KMS-11 (cell line): ENCODE data around the gene MAP1LC3A.

ENCODE experiments used
- H2AFZ ChIP-seq: fragments of 200-600 bp; sonication (generic); 2 replicates; pipeline ENCODE4 v1.6.1; 2016; ENCODE audit warnings: antibody characterized with exemption, mixed run types, low read depth
- H3K27ac ChIP-seq: fragments of 200-600 bp; sonication (generic); 2 replicates; pipeline ENCODE4 v1.6.1; 2016; ENCODE audit warnings: mild to moderate bottlenecking, mixed run types
- H3K27me3 ChIP-seq: fragments of 200-600 bp; sonication (generic); 2 replicates; pipeline ENCODE4 v1.6.1; 2017; ENCODE audit warnings: mild to moderate bottlenecking, low read depth, mixed run types, moderate library complexity; ENCODE audit not compliant: insufficient read depth
- H3K36me3 ChIP-seq: fragments of 200-600 bp; sonication (generic); 2 replicates; pipeline ENCODE4 v1.6.1; 2017; ENCODE audit warnings: mild to moderate bottlenecking, mixed run types; ENCODE audit not compliant: insufficient read depth
- H3K4me1 ChIP-seq: fragments of 200-600 bp; sonication (generic); 2 replicates; pipeline ENCODE4 v1.6.1; 2016; ENCODE audit warnings: mild to moderate bottlenecking, low read depth, mixed run types; ENCODE audit not compliant: poor library complexity, severe bottlenecking
- H3K4me2 ChIP-seq: fragments of 200-600 bp; sonication (generic); 2 replicates; pipeline ENCODE4 v1.7.0; 2016; ENCODE audit warnings: mild to moderate bottlenecking, mixed run types
- H3K4me3 ChIP-seq: fragments of 200-600 bp; sonication (generic); IDR thresholded peaks from 2 replicates; pipeline ENCODE4 v1.6.1; 2017; ENCODE audit warnings: low read depth, low read length, mixed read lengths; ENCODE audit not compliant: insufficient read depth
- H3K79me2 ChIP-seq: fragments of 200-600 bp; sonication (generic); 2 replicates; pipeline ENCODE4 v1.6.1; 2016; ENCODE audit warnings: low read depth, mixed run types; ENCODE audit not compliant: insufficient read depth
- H3K9ac ChIP-seq: fragments of 200-600 bp; sonication (generic); 2 replicates; pipeline ENCODE4 v1.6.1; 2016; ENCODE audit warnings: mild to moderate bottlenecking, mixed run types
- H4K20me1 ChIP-seq: fragments of 200-600 bp; sonication (generic); 2 replicates; pipeline ENCODE4 v1.6.1; 2016; ENCODE audit warnings: mild to moderate bottlenecking, mixed run types; ENCODE audit not compliant: insufficient read depth
- CTCF ChIP-seq: fragments of 200-600 bp; sonication (generic); conservative IDR thresholded peaks from 2 replicates; pipeline ENCODE4 v1.6.1; 2017; ENCODE audit warnings: low read depth, mild to moderate bottlenecking, antibody characterized with exemption, low read length, moderate library complexity, mixed read lengths

Gene MAP1LC3A

GRCh38 chr20:34581341-34582184 is 23.0 kb downstream of the MAP1LC3A start:
- peak overlapping the region; percentile 1; the same call in 1 of the 2 replicates for H3K4me2 ChIP-seq
- no peaks in the 10 kb centered on the region for H3K27me3 ChIP-seq
- TF ChIP-seq CTCF, result no peak
- H2AFZ ChIP-seq, result no peak overlapping the region
- no peaks in the 10 kb centered on the region for H3K79me2 ChIP-seq
- peaks cover 34% of the 10 kb centered on the region for H3K4me1 ChIP-seq
- H3K36me3 ChIP-seq, result no peaks in the 10 kb centered on the region
- H3K4me3 ChIP-seq, result no peak overlapping the region
- no peak overlapping the region for H3K9ac ChIP-seq
- H3K27ac ChIP-seq, result peak overlapping the region; percentile 2; the same call in 1 of the 2 replicates
- no peaks in the 10 kb centered on the region for H4K20me1 ChIP-seq

GRCh38 chr20:34582221-34582620 is 23.7 kb downstream of the MAP1LC3A start:
- no peak overlapping the region for H2AFZ ChIP-seq
- no peaks in the 10 kb centered on the region for H3K36me3 ChIP-seq
- no peaks in the 10 kb centered on the region for H3K79me2 ChIP-seq
- H3K9ac ChIP-seq, result no peak overlapping the region
- H3K4me2 ChIP-seq, result peak overlapping the region; percentile 1; the same call in 1 of the 2 replicates
- H4K20me1 ChIP-seq, result no peaks in the 10 kb centered on the region
- no peaks in the 10 kb centered on the region for H3K27me3 ChIP-seq
- H3K27ac ChIP-seq, result peak overlapping the region; percentile 2; the same call in 1 of the 2 replicates
- H3K4me1 ChIP-seq, result peaks cover 34% of the 10 kb centered on the region
- no peak for TF ChIP-seq CTCF
- H3K4me3 ChIP-seq, result no peak overlapping the region

DNA sequence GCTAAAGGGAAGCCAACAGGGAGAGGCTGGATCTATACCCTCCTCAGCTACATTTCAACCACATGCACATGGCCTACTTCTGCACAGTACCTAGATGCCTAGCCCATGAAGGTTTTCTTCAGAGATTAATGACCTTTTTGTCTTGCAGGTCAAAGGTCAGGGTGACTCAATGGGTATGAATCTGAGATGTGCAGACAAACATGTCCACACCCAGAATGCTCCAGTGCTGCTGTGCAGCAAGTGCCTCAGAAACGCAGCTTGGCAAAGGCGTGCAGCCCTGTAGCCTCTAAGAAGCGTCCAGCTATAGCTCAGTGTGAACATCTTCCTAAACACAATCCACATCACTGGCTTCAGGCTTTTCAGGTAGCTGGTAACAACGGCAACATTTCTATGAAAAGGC is 24.4 kb downstream of the MAP1LC3A start:
- no peaks in the 10 kb centered on the region for H3K27me3 ChIP-seq
- H2AFZ ChIP-seq, result no peak overlapping the region
- no peak overlapping the region for H3K27ac ChIP-seq
- H3K4me1 ChIP-seq, result peaks cover 34% of the 10 kb centered on the region
- no peak overlapping the region for H3K9ac ChIP-seq
- H3K4me2 ChIP-seq, result no peak overlapping the region
- no peaks in the 10 kb centered on the region for H3K36me3 ChIP-seq
- no peaks in the 10 kb centered on the region for H4K20me1 ChIP-seq
- no peak overlapping the region for H3K4me3 ChIP-seq
- no peak for TF ChIP-seq CTCF
- no peaks in the 10 kb centered on the region for H3K79me2 ChIP-seq

GRCh38 chr20:34583544-34583943 is 25.0 kb downstream of the MAP1LC3A start:
- Histone ChIP-seq H3K9ac (no peak overlapping the region), H2AFZ (no peak overlapping the region), H3K4me3 (no peak overlapping the region), H3K79me2 (no peaks in the 10 kb centered on the region), H4K20me1 (no peaks in the 10 kb centered on the region), H3K4me2 (no peak overlapping the region), H3K27me3 (no peaks in the 10 kb centered on the region), H3K27ac (no peak overlapping the region), H3K36me3 (no peaks in the 10 kb centered on the region), H3K4me1 (peaks cover 34% of the 10 kb centered on the region)
- no peak for TF ChIP-seq CTCF
